Endothelial cell of hepatic sinusoid (primary cell): ENCODE measurements around the gene WDPCP.
"Not testable (repeated sequence)": the region's sequence is repeated elsewhere in the genome, so short reads cannot be mapped to it uniquely, and the experiment has no call there.

ENCODE experiments used
- in situ Hi-C: cut with HindIII; loops from 2 replicates; pipeline ENCODE4 v1.10.0; 2017; ENCODE audit warnings: low sequenced_read_pairs

Gene WDPCP

DNA sequence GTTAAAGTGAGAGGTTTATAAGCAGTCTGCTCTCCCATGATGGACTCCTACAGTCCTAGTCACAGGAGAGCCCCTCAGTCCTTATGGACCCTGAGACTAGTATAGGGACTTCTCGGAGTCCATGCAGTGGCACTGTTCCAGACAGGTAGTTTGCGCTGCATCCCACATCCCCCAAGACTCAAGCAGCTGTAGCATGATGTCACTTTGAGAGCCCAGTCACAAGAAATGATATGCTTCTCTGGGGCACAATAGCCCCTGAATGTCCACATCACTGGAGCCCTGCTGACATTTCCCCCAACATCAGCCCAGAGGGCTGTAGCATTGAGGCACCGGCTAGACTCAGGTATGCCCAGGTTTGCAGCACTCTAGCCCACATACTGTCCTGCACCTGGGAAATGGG is 317.6 kb downstream of the WDPCP start:
- in situ Hi-C loops, result no loop called here

DNA sequence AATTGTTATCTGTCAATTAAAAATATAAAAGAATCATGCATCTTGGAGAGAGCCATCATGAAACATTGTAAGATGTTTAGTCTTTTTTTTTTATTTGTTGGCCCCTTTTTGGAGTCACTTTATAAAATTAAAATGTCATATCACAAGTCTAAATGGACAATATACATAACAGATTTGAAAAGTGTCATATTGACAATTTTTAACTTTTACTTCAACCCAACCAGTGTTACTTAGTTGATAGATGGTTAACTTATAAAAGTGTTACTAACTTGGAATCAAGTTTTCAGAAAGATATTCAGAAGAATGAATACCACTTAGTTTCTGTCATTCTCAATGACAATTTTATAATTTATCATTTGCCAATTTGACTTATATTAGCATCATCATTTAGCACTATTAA is 319.3 kb downstream of the WDPCP start:
- in situ Hi-C loops, result no loop called here

DNA sequence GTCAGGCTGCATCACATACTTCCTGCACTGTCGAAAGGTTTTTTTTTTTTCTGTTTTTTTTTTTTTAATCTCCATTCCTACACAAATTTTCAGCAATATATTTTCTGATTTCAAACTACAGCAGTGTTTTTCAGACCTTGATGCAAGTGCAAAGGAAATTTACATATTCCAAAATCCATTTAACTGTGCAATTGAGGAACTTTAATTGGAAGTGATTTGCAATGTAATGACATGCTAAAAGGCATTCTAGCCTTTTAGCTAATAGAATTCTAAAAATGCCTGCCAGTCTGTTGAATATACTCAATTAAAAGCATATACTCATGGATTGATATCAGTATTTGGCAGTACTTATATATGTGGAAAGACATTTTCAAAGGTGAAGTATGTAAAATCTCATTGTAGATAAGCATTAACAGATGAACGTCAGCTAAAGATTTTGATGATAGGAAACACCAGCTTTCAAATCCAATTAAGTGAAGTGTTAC is 327.1 kb downstream of the WDPCP start:
- in situ Hi-C loops, result loop anchor here (5.0 kb wide), 1 partner anchor 91 kb away; no protein-coding TSS in a partner anchor

DNA sequence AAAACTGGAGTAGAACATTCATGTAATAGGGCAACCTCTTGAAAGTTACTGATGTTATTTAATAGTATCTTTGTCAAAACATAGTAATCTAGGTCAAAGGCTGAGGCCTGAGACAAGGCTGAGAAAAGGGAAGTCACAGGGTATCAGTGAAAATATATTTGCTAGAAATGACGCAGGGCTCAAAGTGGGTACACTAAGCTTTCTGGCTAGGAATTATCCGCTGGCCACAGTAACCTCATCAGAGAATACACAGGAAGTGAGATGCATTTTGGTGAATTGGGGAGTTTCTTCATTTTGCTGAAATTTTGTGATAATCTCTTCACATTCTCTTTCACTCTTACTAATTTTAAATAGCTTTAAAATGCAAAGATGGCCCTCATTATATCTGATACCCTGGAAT is 330.8 kb downstream of the WDPCP start:
- in situ Hi-C loops, result loop anchor here (10.0 kb wide), 1 partner anchor 57 kb away; no protein-coding TSS in a partner anchor

DNA sequence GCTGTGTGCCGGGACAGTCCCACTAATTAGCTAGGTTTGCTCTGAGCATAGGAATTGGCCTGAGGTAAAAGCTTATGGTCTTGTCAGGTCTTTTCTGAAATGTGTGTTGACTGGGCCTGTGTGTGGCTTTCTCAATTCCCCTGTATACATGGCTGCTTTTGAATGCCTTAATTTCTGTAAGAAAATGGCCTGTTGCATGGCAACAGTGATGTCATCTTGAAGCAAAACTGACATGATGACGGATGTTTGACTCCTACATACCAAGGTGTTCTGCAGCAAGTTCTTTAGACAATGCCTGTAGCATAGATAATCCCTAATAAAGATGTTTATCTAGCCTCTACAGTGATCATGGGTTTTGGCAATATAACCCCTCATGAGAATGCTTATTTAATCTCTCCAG is 339.1 kb downstream of the WDPCP start:
- in situ Hi-C loops, result no loop called here

DNA sequence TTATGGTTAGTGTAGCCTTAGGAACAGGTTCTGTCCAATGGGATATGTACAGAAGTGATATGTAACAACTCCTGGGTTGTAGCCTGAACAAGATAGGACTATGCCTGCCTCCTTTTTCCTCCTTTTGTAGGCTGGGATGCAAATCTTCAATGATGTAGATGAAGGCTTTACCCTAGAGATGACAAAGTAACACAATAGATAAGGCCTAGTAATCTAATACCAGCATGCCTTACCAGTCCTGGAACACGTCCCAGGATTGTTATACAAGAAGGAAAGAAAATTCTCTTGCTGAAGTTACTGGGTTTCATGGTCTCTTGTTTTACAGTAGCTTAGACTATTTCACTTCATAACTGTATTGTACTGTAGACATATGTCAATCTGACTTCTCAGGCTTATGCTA is 345.5 kb downstream of the WDPCP start:
- in situ Hi-C loops, result no loop called here

DNA sequence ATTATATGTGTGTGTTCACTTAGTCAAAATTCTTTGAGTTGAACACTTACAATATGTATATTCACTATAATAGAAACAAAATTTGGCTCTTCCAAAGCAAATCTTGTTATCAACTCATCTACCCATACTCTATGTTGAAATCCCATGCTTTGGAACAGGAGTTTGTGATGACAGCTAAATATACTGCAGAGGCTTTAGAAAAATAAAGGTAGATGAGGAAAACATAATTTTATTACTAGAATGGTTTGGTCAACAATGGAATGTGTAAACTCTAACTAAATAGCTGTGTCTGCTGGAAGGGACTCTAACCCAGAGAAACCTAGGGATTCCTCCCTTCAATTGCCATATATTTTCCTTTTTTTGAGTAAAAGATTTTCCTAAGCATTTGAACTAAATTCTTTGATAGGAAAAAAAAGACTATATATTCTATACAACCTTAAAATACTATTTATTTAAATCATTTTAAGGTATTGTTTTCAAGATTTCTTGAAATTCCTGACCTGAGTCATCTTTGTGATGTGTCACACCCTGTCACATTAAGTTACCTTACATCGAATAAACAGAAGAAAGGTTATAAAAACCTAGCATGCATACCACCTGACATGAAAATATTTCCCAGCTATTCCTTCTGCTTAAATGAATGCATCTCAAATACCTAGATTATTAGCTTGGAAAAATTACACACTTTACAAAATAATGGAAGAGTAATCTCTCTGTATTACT is 362.2 kb downstream of the WDPCP start:
- in situ Hi-C loops, result no loop called here

DNA sequence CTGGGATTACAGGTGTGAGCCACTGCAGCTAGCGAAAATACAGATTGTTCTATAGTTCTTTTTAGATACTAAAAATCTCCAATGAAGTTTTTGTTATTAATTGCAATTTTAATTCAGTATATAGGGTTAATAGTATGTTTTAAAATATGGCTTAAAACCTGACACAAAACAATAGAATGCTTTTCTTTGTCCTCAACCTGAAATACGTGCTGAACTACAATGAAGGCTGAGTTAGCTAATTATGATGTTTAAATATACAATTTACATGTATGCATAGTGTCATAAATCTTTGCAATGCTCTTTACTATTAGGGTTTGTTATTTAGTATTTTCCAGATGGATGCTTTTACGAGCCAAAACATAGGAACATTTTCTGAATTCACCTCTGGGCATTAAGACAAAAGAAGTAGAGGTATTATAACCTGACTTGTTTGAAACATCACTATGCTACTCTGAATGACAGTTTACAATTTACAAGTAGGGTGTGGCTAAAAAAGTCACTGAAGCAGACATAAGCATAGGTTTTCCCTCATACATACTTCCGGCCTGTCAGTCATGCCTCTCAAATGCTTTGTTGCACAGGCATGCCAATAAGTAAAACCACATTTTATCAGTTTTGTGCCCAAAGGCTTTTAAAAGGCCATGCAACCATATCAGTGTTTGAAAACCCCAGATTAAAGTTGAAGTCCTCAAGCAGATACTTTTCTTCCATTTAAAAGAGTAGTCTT is 369.3 kb downstream of the WDPCP start:
- in situ Hi-C loops, result no loop called here

DNA sequence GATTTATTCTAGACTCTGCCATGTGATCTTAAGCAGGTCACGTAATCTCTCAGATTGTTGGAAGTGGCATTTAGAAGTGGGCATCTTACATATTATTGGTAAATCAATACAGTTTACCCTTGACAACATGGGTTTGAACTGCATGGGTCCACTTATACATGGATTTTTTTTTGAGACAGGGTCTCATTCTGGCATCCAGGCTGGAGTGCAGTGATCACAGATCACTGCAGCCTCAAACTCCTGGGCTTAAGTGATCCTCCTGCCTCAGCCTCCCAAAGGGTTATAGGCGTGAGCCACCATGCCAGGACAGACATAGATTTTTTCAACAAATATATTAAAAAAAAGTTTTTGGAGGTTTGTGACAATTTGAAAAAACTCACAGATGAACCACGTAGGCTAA is 393.0 kb downstream of the WDPCP start:
- in situ Hi-C loops, result no loop called here

DNA sequence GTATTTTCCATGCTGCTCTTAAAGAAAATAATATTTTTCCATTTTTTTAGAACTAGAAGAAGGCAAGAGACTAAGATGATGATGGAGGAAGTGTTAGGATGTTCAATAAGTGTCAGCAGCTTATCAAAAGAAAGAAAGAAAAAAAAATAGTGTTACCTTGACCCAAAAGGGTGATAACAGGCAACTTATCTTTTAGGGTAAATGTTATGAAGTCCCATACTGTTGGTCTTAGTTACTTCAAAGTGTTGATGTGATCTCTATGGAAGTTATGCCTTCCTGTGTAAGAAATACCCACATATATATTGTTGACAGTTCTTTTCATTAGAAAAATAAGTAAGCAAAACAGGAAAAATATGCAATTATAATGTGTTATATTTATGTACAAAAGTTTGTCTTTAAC is 394.1 kb downstream of the WDPCP start:
- in situ Hi-C loops, result no loop called here

DNA sequence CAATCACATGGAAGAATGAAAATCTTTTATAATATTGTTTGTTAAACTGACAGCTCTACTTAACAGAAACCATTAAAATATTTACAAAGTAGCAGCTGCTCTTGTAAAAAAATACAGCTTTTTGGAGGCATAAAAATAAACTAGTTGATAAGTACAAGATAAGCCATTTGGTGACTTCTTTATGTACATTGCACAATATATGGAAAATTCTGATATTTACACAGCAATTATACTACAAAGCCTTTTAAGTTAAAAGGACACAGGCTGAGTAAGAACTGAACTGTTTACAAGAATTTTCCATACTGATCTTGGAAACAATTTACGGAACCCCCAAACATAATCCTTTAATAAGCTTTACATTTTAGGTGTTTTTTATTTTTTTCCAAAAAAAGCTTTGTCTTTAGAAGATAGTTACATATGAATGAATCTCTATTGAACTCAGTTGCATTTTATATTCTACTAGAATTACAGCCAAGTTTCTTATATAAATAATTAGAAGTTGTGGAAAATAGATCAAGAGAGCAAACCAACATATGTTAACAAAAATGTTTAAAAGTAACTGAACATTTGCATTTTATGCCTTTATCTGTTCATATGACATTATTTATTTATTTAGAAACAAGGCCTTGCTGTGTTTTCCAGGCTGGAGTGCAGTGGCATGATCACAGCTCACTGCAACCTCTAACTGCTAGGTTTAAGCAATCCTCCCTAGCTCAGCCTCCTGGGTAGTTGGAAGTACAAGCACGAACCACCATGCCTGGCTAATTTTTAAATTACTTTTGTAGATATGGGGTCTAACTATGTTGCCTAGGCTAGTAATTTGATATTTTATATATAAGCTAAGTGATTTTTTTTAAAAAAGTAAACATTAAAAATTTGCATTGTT is 395.1 kb downstream of the WDPCP start:
- in situ Hi-C loops, result no loop called here

DNA sequence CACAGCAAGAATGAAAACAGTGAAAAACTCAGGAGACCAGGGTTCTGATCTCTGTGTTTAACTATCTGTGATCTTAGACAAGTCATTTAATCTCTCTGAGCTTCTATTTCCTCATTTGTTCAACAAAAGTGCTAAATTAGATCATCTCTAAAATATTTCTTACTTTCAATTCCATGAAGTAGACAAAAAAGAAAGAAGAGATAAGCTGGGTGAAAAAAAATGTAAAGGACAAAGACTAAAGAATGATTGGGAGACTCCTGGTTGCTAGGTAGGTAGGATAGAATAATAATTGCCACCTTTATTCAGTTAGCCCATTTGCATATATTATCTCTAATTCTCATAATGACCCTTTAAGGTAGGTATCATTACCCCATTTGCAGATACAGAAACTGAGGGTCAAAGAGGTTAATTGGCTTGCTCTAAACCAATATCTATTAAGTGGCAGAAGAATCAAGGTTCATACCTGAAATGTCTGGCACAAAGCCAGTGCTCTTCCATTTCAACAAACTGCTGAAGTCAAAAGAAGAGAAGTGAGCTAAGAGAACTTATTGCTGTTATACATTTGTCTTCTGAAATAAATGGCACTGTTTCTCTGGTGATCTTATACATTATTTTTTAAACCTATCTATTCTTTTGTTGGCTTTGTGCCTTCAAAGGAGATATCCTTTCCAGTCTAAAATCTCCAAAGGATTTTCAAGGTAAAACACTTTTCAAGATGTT is 395.9 kb downstream of the WDPCP start:
- in situ Hi-C loops, result no loop called here

DNA sequence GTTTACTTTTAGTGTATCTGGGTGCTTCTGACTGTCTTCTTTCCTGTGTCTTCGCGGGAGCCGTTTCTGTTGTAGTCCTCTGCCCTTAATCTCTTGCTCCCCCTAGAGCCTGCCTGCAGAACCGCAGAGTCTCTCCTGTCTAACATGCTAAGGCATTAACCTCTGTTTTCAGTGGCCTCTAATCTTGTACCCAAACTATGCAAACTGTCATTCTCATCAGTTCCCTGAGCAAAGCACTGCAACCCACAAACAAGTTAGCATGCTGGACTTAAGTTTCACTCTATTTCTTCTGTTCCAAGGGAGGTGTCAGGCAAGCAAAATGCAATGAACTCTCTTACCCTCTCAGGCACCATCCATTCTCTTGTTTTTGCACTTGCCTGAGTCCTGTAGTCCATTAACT is 399.3 kb downstream of the WDPCP start:
- in situ Hi-C loops, result no loop called here

DNA sequence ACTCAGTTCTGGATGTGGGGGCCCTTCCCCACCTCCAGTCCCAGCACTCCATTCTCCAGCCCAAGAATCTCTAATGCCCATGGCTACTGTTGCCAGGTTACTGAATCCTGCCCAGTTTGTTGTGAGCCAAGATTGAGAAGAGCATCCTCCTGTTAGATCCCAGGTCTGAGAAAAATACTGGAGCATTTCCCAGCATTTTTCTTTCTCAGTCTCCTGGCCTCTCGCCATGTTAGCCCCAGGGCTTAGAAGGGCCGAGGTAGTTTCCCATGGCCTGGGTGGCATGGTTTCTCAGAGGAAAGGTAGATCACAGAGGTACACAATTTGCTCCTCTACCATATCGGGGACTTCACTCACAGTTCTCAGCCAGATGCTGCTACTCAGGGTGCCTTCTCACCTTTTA is 401.9 kb downstream of the WDPCP start:
- in situ Hi-C loops, result no loop called here

DNA sequence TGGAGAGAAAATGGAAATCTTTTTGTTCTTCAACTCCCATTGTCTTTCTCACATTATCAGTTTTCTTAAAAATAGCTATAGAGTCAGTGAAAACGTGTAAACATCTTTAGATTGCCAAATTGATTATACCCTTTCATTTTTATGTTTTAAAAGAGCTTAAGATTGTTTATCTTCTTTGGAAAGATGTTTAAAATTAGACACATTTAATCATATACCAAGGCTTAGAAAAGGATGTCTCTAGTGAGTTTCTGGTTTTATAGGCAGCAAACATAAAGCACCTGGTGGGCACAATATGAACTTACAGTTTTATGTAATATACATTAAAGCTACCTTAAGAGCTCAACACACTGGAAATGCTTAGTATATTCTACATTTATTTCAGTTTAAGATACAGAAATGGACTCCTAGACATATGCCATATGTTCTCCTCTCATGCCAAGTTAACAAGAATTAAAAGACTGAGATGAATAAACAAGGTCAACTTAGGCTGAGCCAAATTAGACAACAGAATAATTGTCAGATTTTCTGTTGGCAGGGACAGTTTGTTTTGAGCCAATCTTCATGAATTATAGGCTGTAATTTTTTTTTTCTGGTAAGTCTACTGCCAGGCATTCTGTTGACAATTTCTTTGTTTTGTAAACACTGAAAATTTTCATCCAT is 425.0 kb downstream of the WDPCP start:
- in situ Hi-C loops, result no loop called here

DNA sequence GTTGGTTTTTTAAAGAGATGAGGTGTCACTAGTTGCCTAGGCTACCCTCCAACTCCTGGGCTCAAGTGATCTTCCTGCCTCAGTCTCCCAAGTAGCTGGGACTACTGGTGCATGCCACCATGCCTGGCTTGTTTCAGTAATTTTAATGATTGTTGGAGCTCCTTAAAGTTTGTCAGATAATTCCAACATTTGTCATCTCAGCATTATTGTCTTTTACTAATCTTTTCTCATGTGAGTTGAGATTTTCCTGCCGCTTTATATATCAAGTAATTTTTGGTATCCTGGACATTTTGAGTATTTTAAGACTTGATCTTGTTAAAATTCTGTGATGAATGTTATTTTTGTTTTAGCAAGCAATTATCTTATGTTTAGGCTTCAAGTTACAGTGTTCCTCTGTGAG is 429.0 kb downstream of the WDPCP start:
- in situ Hi-C loops, result no loop called here

DNA sequence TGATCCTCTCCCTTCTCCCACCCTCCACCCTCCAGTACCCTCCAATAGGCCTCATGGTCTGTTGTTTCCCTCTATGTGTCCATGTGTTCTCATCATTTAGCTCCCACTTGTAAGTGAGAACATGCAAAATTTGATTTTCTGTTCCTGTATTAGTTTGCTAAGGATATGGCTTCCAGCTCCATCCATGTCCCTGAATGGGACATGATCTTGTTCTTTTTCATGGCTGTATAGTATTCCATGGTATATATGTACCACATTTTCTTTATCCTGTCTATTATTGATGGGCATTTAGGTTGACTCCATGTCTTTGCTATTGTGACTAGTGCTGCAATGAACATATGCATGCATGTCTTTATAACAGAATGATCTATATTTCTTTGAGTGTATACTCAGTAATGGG is 451.6 kb downstream of the WDPCP start:
- in situ Hi-C loops, result not testable (repeated sequence)

DNA sequence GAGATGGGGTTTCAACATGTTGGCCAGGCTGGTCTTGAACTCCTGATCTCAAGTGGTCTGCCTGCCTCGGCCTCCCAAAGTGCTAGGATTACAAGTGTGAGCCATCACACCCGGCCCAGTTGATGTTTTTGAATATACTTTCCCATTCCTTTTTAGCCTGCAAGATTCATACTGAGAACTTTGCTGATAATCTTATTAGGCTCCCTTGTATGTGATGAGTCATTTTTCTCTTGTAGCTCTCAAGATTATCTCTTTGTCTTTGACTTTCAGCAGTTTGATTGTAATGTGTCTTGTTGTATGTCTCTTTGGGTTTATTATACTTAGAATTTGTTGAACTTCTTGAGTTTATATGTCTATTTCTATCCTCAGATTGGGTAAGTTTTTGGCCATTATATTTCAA is 456.3 kb downstream of the WDPCP start:
- in situ Hi-C loops, result no loop called here

DNA sequence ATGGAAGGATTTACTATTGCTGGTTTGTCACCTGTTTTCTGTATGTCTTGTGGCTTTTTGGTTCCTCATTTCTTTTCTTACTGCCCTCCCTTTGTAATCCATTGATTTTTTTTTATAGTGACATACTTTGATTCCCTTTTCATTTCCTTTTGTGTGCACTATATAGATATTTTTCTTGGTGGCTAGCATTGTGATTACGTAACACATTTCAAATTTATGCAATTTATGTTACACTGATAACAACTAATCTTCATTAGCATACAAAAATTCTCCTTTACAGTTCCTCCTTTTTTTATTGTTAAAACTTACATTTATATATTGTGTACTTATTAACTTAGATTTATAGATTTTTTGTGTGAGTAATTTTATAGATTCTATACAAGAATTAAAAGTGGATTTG is 457.1 kb downstream of the WDPCP start:
- in situ Hi-C loops, result no loop called here

DNA sequence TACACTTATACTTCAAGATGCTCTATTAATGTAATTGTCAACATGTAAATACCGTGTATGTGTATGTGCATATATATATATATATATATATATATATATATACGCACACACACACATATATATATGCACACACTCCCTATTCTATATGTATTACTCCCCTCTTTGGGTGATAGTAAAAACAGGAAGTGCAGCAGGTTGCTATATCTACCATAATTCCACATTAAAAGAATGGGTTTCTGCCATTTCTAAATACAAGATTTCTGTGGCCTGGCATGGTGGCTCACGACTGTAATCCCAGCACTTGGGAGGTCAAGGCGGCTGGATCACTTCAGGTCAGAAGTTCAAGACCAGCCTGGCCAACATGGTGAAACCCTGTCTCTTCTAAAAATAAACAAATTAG is 460.7 kb downstream of the WDPCP start:
- in situ Hi-C loops, result no loop called here
